Activated gamma-delta T cell treated with anti-CD3 and anti-CD28 coated beads, Interleukin-2, amount 50 U/mL, for 16 hours (primary cell): ENCODE measurements around the gene TRAM2.

Experiments used
- DNase-seq: peaks from one replicate; pipeline ENCODE4 v3.0.0-alpha.2; 2020; ENCODE audit warnings: low read depth

The TRAM2 gene

GRCh38 chr6:52545406-52546119 lies 31.3 kb downstream of the TRAM2 start:
- no peak for DNase-seq

GRCh38 chr6:52544602-52545405 lies 32.1 kb downstream of the TRAM2 start:
- DNase-seq: no peak

GRCh38 chr6:52543729-52544601 lies 32.9 kb downstream of the TRAM2 start:
- DNase-seq: no peak

- no peak for DNase-seq
These were observed 33.6 kb downstream of the TRAM2 start for GRCh38 chr6:52543262-52543661.

GRCh38 chr6:52541135-52541534 lies 35.7 kb downstream of the TRAM2 start:
- no peak for DNase-seq

- DNase-seq: no peak
These were observed 36.5 kb downstream of the TRAM2 start for GRCh38 chr6:52540286-52540902.

- DNase-seq: no peak
These were observed 37.3 kb downstream of the TRAM2 start for GRCh38 chr6:52539607-52540006.

- no peak for DNase-seq
These were observed 37.9 kb downstream of the TRAM2 start for GRCh38 chr6:52538901-52539354.

GRCh38 chr6:52538252-52538900 lies 38.5 kb downstream of the TRAM2 start:
- no peak for DNase-seq

- no peak for DNase-seq
These were observed 39.7 kb downstream of the TRAM2 start for GRCh38 chr6:52537001-52537753.

GRCh38 chr6:52536424-52536916 lies 40.4 kb downstream of the TRAM2 start:
- no peak for DNase-seq

- DNase-seq: no peak
These were observed 41.0 kb downstream of the TRAM2 start for GRCh38 chr6:52535711-52536423.

- no peak for DNase-seq
These were observed 41.9 kb downstream of the TRAM2 start for GRCh38 chr6:52534966-52535390.

GRCh38 chr6:52534363-52534762 lies 42.5 kb downstream of the TRAM2 start:
- DNase-seq: no peak

GRCh38 chr6:52533491-52533890 lies 43.4 kb downstream of the TRAM2 start:
- DNase-seq: no peak

GRCh38 chr6:52532457-52532856 lies 44.4 kb downstream of the TRAM2 start:
- DNase-seq: no peak

- no peak for DNase-seq
These were observed 45.0 kb downstream of the TRAM2 start for GRCh38 chr6:52531834-52532233.

- DNase-seq: no peak
These were observed 45.5 kb downstream of the TRAM2 start for GRCh38 chr6:52531396-52531795.

- no peak for DNase-seq
These were observed 46.5 kb downstream of the TRAM2 start for GRCh38 chr6:52530351-52530750.

GRCh38 chr6:52529311-52529710 lies 47.5 kb downstream of the TRAM2 start:
- no peak for DNase-seq
